Ecto neural progenitor cell (in vitro differentiated cells): ENCODE data around the gene GNPNAT1.
A peak's percentile ranks its signal among the peaks of the same experiment; 100 is the strongest.

Experiments
- DNase-seq: peaks from one replicate; pipeline ENCODE4 v3.0.0-alpha.2; 2018; ENCODE audit warnings: low spot score

Gene GNPNAT1

DNA sequence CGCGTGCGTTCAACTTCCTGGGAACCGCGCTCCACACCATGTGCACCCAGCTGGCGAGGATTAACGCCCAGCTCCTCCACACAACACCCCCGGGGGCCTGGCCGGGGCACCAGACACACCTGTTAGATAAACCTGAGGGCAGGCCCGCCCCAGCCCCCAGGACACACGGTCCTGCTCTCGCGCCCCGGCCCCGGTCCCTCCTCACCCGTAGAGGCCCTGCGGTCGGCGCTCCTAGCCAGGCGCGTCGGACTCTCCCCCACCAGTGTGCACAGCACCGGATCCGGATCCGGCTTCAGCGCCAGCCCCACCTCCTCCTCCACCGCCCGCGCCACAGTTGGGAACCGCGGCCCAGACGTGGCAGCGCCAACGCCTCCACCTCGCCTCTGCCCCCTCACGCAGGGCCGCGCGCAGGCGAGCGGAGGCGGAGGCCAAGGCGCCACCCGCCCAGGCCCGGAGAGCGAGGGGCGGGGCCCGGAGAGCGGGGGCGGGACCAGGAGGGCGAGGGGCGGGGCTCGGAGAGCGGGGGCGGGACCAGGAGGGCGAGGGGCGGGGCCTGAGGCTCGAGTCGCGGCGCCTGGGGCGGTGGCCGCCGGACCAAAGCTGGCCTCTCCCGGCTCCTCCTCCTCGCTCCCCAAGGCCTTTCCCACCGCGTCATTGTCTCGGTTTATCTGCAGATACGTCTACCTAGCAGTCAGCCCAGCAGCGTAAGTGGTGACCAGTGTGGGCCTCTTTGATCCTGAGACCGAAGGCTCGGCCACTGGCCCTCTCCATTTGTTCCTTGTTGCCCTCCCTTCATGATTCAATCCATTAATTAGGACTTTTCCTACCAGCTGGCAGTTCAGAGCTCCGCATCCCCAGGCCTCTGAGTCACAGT, at the start of gene GNPNAT1:
TSS of gene GNPNAT1 (minus strand) at position 385 of the 874 bp plus-strand sequence. CDS start 6,957 bp downstream, outside the sequence.
- DNase-seq: peak; percentile 95

DNA sequence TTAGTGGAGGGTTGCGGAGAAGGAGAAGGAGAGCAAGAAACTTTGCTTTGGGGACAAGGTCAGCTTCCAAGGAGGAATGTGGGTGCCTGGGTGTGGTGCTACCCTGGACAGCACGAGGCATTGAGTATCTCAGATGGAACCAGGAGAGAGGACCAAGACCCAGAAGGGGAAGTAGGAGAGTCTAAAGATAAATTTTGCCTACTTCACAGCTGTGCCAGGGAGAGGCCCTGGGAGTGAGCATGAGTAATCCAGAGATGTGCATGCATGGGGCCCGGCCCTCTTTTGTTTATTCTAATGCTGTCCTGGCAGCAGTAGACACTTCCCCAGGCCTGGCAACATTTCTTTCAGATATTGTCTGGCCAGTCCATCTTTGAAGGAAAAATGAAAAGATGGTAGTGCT, 49.5 kb upstream of the GNPNAT1 start:
- DNase-seq: no peak

DNA sequence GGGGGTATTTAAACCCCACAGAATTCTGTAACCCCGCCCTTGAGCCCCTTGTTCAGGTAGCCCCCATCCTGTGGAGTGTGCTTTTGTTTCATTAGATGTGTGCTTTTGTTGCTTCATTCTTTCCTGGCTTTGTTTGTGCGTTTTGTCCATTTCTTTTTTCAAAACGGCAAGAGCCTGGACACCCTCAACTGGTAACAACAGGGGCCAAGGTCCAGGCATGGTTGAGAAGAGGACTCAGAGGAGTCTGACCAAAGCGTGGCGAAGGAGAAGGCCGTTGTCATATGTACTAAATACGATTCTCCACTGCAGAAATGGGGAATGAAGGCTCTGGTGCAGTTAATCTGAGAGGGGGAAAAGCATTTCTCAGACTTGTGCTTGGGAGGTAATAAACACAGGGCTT, 46.0 kb upstream of the GNPNAT1 start:
- DNase-seq: no peak

DNA sequence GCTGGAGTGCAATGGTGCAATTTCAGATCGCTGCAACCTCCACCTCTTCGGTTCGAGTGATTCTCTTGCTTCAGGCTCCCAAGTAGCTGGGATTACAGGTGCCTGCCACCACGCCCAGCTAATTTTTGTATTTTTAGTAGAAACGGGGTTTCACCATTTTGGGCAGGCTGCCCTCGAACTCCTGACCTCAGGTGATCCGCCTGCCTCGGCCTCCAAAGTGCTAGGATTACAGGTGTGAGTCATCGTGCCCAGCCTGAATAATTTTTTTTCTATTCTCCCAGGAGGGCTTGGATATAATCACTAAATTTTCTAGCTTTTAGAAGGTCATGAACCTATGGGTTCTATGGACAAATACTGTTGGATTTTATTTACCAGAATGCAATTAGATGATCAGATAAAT, 44.7 kb upstream of the GNPNAT1 start:
- DNase-seq: no peak

DNA sequence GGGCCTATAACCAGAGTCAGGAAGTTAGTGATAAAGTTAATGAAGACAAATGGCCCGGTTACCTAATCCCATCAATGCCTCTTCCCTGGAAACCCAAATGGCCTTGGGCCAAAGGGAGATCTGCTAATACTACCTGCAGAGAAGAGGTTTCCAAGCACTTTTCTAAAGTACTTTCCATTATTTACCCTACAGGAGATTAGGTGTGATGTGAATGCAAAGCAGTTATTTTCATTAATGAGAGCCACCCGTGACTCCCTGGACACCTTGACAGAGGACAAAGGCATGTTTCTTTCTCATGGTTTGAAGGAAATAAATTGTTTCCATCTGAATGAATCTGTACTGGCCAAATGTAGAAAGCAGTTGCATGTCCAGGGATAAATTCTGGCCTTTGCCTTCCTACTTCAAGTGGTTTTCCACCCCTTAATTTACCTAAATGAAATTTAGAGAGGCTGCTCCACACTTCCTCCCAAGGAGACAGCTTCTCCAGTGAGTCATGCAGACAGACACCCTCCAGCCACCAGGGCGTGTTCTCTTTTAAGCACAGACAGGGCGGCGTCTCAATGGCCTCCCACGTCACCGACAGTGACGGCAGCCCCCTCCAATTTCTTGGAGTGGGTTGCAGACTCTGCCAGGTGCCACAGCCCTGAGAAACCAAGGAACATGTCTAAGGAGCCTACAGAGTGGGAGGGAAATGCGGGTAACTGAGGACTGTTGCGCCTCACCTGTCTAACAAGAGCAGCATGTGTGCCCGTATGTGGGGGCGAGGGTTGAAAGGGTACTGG, 43.9 kb upstream of the GNPNAT1 start:
- DNase-seq: no peak

DNA sequence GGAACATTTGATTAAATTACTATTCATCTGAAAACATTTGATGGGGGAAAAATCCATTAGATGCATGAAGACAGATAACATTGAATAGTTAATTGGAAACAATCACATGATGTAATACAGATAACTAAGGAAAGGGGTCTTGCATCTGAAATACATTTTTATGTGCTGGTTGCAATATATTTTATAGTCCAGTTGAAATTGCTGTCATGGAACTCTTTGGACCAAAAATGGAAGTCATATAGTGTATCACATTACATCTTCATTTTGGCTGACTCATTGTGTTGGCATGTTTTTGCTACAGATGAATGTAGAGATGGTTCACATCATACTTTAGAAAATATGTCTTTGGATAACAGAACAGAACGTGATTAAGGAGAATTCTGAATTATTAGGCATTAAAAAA, 43.0 kb upstream of the GNPNAT1 start:
- no peak for DNase-seq

DNA sequence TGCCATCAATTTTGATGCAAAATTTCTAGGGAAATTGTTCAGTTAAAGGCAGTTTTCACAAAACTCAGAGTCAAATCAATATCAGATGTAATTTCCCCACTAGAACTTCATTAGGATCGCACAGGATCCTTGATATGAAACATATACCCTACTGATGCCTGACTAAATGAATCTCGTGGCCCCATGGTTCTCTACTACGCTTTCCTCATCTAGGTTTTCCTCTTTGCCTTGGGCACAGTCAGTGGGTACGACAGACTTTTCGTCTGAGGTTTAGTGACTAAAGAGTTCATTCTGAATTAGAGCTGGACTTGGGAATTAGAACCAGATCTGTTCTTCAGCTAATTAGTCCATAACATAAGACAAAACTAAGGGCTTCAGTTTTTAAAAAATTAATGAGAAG, 42.5 kb upstream of the GNPNAT1 start:
- no peak for DNase-seq

DNA sequence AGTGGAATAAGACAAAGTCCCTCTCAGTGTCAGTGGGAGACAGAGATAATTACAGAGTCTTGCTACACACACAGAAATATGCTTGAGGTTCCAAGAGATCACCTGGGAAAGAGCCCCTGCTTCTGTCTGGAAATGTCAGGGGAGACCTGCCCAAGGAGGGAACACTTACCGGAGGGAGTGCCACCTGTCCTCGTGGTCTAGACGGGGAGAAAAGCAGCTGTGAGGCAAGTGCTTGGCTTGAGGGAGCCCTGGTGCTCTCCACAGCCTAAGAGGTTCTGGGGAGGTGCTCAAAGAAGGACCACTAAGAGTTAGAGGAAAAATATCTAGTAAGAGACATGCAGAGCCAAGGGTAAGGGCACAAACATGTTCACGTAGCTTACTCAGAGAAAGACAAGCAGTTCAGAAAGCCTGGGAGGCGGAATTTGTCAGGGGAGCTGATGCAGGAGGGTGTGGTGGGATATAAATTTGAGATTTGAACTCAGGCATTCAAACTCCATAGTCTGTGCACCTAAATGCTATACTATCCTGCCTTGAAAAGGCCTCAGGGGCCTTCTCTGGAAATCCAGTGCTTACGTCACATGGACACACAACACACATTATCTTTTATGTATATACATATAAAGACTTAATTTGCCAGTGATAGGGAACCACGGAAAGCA, 38.2 kb upstream of the GNPNAT1 start:
- DNase-seq: no peak

DNA sequence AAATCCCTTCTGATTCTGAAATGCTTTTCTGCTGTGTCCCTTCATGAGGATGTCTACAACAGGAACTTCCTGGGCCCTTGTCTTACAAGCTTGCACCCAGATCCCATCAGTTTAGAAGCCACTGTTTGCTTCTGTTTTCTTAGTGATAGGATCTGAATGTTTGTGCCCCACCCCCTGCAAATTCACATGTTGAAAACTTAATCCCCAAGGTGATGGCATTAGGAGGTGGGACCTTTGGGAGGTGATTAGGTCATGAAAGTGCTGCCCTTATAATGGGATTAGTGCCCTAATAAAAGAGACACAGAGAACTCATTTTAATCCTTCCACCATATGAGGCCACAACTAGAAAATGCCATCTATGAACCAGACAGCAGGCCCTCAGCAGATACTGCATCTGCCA, 36.0 kb upstream of the GNPNAT1 start:
- DNase-seq: no peak

DNA sequence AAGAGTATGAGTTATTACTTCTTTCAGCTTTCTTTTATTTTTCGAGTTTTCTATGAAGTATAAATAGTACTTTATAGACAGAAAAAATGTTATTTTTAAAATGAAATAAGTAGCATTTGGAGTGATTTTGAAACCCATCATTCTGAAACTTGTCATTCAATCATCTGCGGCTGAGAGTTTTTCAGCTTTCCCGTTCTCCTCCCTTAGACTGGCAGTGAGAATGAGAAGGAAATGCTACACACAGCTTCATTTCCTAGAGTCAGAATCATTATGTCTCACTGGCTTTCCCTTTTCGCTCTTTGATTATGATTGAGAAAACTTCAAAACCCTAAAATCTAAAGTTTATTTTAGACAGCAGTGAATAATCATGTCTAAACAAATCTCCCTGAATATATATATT, 33.7 kb upstream of the GNPNAT1 start:
- DNase-seq: no peak

DNA sequence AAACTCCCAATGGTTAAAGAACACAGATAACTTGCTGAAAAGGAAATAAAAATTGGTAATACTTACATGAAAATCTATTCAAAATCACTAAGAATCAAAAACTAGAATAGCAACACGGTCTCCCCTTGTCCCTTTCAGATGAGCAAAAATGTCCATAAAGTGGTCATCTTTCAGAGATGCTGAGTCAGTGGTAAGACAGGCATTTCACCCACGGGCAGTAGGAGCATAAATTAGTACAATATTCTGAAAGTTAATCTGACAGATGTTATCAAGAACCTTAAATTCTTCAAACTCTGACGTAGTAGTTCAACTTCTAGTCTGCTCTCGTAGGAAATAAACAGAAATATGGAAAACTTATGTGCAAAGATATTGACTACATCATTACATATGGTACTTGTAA, 33.1 kb upstream of the GNPNAT1 start:
- no peak for DNase-seq

DNA sequence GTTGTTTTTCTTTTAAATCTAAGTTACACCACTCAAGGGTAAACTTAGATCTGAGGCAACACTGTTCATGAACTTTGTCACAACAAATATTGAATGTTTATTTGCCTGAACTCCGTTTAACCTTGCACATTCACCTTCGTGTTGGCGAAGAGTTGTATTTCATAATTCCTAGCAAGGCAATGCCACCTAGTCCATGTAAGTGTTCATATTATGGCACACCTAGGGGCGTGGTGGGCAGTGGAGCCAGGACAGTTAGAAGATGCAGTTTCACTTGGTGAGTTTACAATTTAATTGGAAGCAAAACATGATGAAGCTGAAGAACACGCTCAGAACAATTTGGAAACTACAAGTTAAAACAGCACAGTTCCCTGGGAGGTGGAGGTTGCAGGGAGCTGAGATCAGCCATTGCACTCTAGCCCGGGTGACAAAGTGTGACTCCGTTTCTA, 30.4 kb upstream of the GNPNAT1 start:
- no peak for DNase-seq

DNA sequence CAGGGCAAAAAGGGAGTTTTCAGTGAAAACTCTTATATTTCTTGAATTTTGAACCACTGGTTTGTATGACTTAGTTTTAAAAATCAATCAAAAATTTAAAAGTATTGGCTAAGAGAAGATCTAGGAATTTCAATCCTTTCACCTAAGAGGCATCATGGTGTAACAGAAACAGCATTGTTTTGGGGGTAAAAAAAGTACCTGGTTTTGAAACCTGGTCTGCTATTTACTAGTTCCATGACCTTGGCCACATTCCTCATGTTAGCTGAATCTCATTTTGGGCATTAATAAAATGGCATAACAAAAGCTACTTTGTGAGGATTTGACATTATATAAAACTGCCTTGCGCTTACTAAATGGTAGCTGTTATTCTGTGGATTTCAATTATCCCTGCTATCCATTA, 16.7 kb upstream of the GNPNAT1 start:
- no peak for DNase-seq

DNA sequence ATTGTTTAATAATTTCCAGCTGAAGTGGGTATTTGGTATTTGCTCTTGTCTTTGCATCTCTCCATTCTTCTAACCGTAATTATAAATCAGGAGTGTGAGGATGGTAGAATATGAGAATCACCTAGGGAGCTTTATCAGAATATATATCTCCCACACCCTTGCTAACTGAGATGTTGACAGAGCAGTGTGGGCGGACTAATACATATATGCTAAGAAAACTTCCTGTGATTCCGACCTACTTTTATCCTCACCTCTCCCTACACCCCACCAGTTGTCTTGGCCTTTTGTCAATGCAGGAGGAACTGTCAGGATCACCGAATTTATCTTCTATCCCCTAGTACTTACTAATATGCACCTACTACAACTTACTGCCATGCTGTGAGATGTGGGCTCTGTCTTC, 14.7 kb upstream of the GNPNAT1 start:
- no peak for DNase-seq

DNA sequence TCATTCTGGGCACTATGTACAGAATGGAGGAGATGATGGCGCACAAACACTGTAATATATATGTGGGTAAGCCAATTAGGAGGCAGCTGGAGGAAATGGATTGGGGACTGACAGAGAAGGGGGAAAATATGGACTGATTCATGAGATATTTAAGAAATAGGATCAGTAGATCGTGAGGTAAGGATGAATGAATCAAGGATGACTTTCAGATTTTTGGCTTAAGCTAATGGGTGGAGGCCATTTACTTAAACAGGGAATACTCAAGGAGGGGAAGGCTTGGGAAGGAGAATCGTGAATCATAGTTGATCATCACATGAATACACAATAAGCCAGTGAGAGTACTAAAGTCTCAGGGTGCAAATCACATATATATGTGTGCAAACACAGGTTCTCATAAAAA, 11.2 kb upstream of the GNPNAT1 start:
- no peak for DNase-seq

DNA sequence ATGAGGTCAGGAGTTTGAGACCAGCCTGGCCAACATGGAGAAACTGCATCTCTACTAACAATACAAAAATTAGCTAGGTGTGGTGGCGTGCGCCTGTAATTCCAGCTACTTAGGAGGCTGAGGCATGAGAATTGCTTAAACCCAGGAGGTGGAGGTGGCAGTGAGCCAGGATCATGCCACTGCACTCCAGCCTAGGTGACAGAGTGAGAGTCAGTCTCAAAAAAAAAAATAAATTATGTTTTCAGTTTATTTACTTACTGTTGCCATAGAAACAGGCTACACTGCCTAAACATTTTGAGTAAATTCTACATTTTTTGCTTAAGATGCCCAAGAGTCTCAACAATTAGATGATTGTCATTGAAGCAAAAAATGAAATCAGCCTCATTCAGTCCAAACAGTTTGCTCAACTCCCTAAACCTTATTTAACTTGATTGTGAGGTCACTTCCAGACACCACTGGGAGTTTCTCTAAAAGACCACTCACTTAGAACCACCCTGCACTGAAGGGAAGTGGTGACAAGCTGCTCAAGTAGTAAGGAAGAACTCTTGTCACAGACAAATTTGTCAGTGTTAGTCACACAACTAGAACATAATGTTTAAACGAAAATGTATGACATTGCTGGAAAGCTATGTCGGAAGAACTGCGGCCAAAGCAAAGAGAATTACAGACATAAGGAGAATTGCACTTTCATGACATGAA, 9.8 kb upstream of the GNPNAT1 start:
- no peak for DNase-seq

DNA sequence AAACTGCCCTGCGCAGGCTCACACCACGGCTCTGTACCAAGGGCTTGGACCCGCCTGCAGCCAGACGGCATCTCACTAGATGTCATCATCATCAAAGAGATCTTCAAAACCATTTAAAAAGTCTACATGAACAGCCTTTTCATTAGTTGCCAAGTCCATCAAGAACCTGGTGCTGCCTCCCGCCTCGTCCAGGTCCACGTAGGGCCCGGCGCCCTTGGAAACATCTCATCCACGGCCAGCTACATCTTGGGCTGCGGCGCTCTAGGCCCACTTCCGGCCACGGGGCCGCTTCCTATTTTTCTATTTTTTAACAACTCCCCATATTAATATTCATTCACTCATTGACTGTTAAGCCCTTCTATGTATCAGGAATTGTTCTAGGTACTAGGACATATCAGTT, 7.4 kb upstream of the GNPNAT1 start:
- DNase-seq: no peak

DNA sequence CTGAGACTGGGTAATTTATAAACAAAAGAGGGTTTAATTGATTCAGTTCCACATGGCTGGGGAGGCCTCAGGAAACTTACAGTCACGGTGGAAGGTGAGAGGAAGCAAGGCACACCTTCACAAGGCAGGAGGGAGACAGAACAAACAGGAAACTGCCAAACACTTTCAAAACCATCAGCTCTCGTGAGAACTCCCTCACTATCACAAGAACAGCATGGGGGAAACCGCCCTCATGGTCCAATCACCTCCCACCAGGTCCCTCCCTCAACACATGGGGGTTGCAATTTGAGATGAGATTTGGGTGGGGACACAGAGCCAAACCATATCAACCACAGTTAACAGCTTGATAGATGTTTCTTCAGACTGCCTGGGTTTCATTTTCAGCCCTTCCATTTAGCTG, 6.2 kb upstream of the GNPNAT1 start:
- DNase-seq: no peak

DNA sequence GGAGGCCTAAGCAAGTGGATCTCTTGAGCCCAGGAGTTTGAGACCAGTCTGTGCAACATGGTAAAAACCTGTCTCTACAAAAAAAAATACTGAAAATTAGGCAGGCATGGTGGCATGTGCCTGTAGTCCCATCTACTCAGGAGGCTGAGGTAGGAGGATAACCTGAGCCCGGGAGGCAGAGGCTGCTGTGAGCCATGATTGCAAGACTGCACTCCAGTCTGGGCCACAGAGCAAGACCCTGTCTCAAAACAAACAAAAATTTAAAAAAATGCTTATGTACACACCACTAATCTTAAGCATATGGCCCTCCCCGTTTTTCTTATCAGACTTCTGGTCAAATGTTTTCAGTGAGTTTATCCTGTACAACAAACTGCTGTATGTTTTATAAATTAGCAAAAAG, 1.7 kb upstream of the GNPNAT1 start:
- DNase-seq: no peak

DNA sequence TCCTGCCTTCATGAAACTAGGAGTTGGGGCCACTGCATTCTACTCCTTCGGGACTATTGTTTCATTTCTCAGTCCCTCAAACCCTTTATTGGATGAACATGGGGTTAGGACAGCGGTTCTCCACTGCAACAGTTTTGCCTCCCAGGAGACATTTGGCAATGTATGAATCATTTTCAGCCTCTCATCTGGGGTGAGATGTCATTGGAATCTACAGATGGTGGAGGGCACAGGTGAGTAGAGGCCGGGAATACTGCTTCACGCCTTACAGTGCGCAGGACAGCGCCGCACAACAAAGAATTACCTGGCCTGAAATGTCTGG, 649 bp upstream of the GNPNAT1 start:
- no peak for DNase-seq

DNA sequence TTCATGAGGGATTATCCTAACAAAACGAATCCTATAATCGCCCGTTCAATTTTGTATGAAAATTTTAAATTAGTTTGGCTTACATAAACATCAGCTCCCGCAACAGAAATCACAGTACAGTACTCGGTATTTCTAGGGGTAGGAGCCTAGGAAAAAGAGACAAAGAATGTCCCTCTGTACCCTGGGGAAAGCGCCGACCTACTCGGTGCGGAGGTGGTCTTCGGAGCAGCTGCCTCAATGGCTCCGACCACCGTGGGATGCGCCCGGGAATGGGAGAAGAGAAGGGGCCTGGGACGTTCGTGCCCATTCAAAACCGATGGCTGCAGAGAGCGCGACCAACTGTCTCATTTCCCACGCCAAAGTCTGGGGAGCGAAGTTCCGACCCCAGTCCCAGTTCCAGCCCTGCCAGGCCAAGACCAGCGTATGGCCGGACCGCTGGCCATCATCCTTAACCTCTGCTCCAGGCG, 618 bp downstream of the GNPNAT1 start:
- no peak for DNase-seq
